ENCODE results near the gene SMARCC1.

Gene SMARCC1

GRCh38 chr3:47634996-47635395 is 146.7 kb downstream of the SMARCC1 start:
- no peak for DNase-seq (ENCODE audit: low read depth, low spot score)

GRCh38 chr3:47630810-47631209 is 150.9 kb downstream of the SMARCC1 start:
- DNase-seq (ENCODE audit: low read depth, low spot score), result no peak

GRCh38 chr3:47629770-47630169 is 151.9 kb downstream of the SMARCC1 start:
- DNase-seq (ENCODE audit: low read depth, low spot score), result no peak

- no peak for DNase-seq (ENCODE audit: low read depth, low spot score)
Measured at GRCh38 chr3:47628426-47628825, 153.3 kb downstream of the SMARCC1 start.

GRCh38 chr3:47622671-47623461 is 158.8 kb downstream of the SMARCC1 start:
- no peak for DNase-seq (ENCODE audit: low read depth, low spot score)

- no peak for DNase-seq (ENCODE audit: low read depth, low spot score)
Measured at GRCh38 chr3:47617086-47618010, 164.3 kb downstream of the SMARCC1 start.

- DNase-seq (ENCODE audit: low read depth, low spot score), result no peak
Measured at GRCh38 chr3:47614788-47615187, 166.9 kb downstream of the SMARCC1 start.

- DNase-seq (ENCODE audit: low read depth, low spot score), result no peak
Measured at GRCh38 chr3:47613722-47614121, 168.0 kb downstream of the SMARCC1 start.

GRCh38 chr3:47612879-47613278 is 168.8 kb downstream of the SMARCC1 start:
- DNase-seq (ENCODE audit: low read depth, low spot score), result no peak

GRCh38 chr3:47612178-47612577 is 169.5 kb downstream of the SMARCC1 start:
- no peak for DNase-seq (ENCODE audit: low read depth, low spot score)

- DNase-seq (ENCODE audit: low read depth, low spot score), result no peak
Measured at GRCh38 chr3:47611576-47611975, 170.1 kb downstream of the SMARCC1 start.

- DNase-seq (ENCODE audit: low read depth, low spot score), result no peak
Measured at GRCh38 chr3:47610583-47610982, 171.1 kb downstream of the SMARCC1 start.

GRCh38 chr3:47607335-47607734 is 174.4 kb downstream of the SMARCC1 start:
- no peak for DNase-seq (ENCODE audit: low read depth, low spot score)

- DNase-seq (ENCODE audit: low read depth, low spot score), result no peak
Measured at GRCh38 chr3:47606165-47606564, 175.5 kb downstream of the SMARCC1 start.

GRCh38 chr3:47605652-47606051 is 176.0 kb downstream of the SMARCC1 start:
- no peak for DNase-seq (ENCODE audit: low read depth, low spot score)

- no peak for DNase-seq (ENCODE audit: low read depth, low spot score)
Measured at GRCh38 chr3:47604145-47604544, 177.5 kb downstream of the SMARCC1 start.

- DNase-seq (ENCODE audit: low read depth, low spot score), result no peak
Measured at GRCh38 chr3:47603332-47603731, 178.4 kb downstream of the SMARCC1 start.

- no peak for DNase-seq (ENCODE audit: low read depth, low spot score)
Measured at GRCh38 chr3:47601281-47601680, 180.4 kb downstream of the SMARCC1 start.

- DNase-seq (ENCODE audit: low read depth, low spot score), result no peak
Measured at GRCh38 chr3:47594792-47595191, 186.9 kb downstream of the SMARCC1 start.

- DNase-seq (ENCODE audit: low read depth, low spot score), result no peak
Measured at GRCh38 chr3:47592066-47592795, 189.5 kb downstream of the SMARCC1 start.

- no peak for DNase-seq (ENCODE audit: low read depth, low spot score)
Measured at GRCh38 chr3:47590216-47590615, 191.5 kb downstream of the SMARCC1 start.

- no peak for DNase-seq (ENCODE audit: low read depth, low spot score)
Measured at GRCh38 chr3:47588587-47588986, 193.1 kb downstream of the SMARCC1 start.
